ENCODE data around the gene SEMA5A.

DNA sequence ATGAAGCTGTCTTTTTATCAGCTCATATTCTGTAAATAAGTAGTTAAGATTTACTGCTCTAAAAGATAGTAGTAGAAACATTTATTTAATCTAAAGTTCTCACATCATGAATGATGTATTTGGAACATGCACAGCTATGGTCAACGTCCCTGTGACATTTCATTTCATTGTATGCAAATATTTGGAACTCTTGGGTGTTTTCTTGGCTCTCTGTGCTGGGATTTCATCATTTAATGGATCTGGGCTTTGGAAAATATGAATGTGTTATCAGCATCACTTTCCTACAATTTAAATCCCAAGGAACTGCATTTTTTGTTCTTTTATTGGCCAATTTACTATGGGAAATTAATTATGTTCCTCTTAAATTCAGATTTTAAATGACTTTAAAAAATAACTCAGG is 462.9 kb downstream of the SEMA5A start:
- TF ChIP-seq POLR2A (IDR thresholded peaks at IDR 0.05; ENCODE audit: low read length) (no peak), GATA1 (IDR thresholded peaks at IDR 0.05; ENCODE audit: low read depth, low read length) (no peak)

Data from erythroblast (primary cell).